ENCODE data around the gene BASP1. TPM values are rescaled to one million over a fixed set of nuclear protein-coding genes. Genes with fewer than 3 reads are reported as not detected.
"Not testable (repeated sequence)": the region's sequence is repeated elsewhere in the genome, so short reads cannot be mapped to it uniquely, and the experiment has no call there.

BASP1 gene
- polyA plus RNA-seq, 3 donors: 74.1 to 90.9 (median 84.8) TPM

- DNase-seq (ENCODE audit: extremely low read depth in 1 of 11, low read depth in 9 of 11, low spot score in 4 of 11): no peak
These were observed 85.2 kb downstream of the BASP1 start for GRCh38 chr5:17302604-17303003.

GRCh38 chr5:17304282-17304681 is 86.9 kb downstream of the BASP1 start:
- DNase-seq (ENCODE audit: extremely low read depth in 1 of 11, low read depth in 9 of 11, low spot score in 4 of 11): no peak

GRCh38 chr5:17305017-17305416 is 87.6 kb downstream of the BASP1 start:
- no peak for DNase-seq (ENCODE audit: extremely low read depth in 1 of 11, low read depth in 9 of 11, low spot score in 4 of 11)

GRCh38 chr5:17305964-17306725 is 88.7 kb downstream of the BASP1 start:
- no peak for DNase-seq (ENCODE audit: extremely low read depth in 1 of 11, low read depth in 9 of 11, low spot score in 4 of 11)

- DNase-seq (ENCODE audit: extremely low read depth in 1 of 11, low read depth in 9 of 11, low spot score in 4 of 11): no peak
These were observed 89.3 kb downstream of the BASP1 start for GRCh38 chr5:17306726-17307091.

GRCh38 chr5:17307440-17307839 is 90.0 kb downstream of the BASP1 start:
- not testable (repeated sequence) for DNase-seq (ENCODE audit: extremely low read depth in 1 of 11, low read depth in 9 of 11, low spot score in 4 of 11)

GRCh38 chr5:17308326-17309065 is 91.1 kb downstream of the BASP1 start:
- no peak for DNase-seq (ENCODE audit: extremely low read depth in 1 of 11, low read depth in 9 of 11, low spot score in 4 of 11)

GRCh38 chr5:17309462-17309861 is 92.0 kb downstream of the BASP1 start:
- DNase-seq (ENCODE audit: extremely low read depth in 1 of 11, low read depth in 9 of 11, low spot score in 4 of 11): no peak

GRCh38 chr5:17310502-17310901 is 93.1 kb downstream of the BASP1 start:
- DNase-seq (ENCODE audit: extremely low read depth in 1 of 11, low read depth in 9 of 11, low spot score in 4 of 11): not testable (repeated sequence)

GRCh38 chr5:17311811-17312210 is 94.4 kb downstream of the BASP1 start:
- not testable (repeated sequence) for DNase-seq (ENCODE audit: extremely low read depth in 1 of 11, low read depth in 9 of 11, low spot score in 4 of 11)

GRCh38 chr5:17312358-17312757 is 94.9 kb downstream of the BASP1 start:
- DNase-seq (ENCODE audit: extremely low read depth in 1 of 11, low read depth in 9 of 11, low spot score in 4 of 11): no peak

- DNase-seq (ENCODE audit: extremely low read depth in 1 of 11, low read depth in 9 of 11, low spot score in 4 of 11): no peak
These were observed 97.6 kb downstream of the BASP1 start for GRCh38 chr5:17314907-17315471.

GRCh38 chr5:17315710-17316221 is 98.3 kb downstream of the BASP1 start:
- DNase-seq (ENCODE audit: extremely low read depth in 1 of 11, low read depth in 9 of 11, low spot score in 4 of 11): no peak

- no peak for DNase-seq (ENCODE audit: extremely low read depth in 1 of 11, low read depth in 9 of 11, low spot score in 4 of 11)
These were observed 99.6 kb downstream of the BASP1 start for GRCh38 chr5:17316970-17317459.

- DNase-seq (ENCODE audit: extremely low read depth in 1 of 11, low read depth in 9 of 11, low spot score in 4 of 11): no peak
These were observed 100.0 kb downstream of the BASP1 start for GRCh38 chr5:17317473-17317872.

- DNase-seq (ENCODE audit: extremely low read depth in 1 of 11, low read depth in 9 of 11, low spot score in 4 of 11): not testable (repeated sequence)
These were observed 101.7 kb downstream of the BASP1 start for GRCh38 chr5:17319095-17319494.

GRCh38 chr5:17325770-17326599 is 108.6 kb downstream of the BASP1 start:
- DNase-seq (ENCODE audit: extremely low read depth in 1 of 11, low read depth in 9 of 11, low spot score in 4 of 11): no peak

Data from renal cortex interstitium (tissue), 11 donors.